ENCODE data around the gene CEP350.

CEP350 gene, protein sequence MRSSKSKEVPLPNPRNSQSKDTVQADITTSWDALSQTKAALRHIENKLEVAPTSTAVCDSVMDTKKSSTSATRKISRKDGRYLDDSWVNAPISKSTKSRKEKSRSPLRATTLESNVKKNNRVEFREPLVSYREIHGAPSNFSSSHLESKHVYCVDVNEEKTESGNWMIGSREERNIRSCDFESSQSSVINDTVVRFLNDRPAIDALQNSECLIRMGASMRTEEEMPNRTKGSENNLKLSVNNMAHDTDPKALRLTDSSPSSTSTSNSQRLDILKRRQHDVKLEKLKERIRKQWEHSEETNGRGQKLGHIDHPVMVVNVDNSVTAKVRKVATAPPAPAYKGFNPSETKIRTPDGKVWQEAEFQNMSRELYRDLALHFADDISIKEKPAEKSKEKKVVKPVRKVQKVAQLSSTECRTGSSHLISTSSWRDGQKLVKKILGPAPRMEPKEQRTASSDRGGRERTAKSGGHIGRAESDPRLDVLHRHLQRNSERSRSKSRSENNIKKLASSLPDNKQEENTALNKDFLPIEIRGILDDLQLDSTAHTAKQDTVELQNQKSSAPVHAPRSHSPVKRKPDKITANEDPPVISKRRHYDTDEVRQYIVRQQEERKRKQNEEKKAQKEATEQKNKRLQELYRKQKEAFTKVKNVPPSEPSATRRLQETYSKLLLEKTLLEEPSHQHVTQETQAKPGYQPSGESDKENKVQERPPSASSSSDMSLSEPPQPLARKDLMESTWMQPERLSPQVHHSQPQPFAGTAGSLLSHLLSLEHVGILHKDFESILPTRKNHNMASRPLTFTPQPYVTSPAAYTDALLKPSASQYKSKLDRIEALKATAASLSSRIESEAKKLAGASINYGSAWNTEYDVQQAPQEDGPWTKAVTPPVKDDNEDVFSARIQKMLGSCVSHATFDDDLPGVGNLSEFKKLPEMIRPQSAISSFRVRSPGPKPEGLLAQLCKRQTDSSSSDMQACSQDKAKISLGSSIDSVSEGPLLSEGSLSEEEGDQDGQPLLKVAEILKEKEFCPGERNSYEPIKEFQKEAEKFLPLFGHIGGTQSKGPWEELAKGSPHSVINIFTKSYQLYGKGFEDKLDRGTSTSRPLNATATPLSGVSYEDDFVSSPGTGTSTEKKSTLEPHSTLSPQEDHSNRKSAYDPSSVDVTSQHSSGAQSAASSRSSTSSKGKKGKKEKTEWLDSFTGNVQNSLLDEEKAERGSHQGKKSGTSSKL (N-terminal part only)

DNA sequence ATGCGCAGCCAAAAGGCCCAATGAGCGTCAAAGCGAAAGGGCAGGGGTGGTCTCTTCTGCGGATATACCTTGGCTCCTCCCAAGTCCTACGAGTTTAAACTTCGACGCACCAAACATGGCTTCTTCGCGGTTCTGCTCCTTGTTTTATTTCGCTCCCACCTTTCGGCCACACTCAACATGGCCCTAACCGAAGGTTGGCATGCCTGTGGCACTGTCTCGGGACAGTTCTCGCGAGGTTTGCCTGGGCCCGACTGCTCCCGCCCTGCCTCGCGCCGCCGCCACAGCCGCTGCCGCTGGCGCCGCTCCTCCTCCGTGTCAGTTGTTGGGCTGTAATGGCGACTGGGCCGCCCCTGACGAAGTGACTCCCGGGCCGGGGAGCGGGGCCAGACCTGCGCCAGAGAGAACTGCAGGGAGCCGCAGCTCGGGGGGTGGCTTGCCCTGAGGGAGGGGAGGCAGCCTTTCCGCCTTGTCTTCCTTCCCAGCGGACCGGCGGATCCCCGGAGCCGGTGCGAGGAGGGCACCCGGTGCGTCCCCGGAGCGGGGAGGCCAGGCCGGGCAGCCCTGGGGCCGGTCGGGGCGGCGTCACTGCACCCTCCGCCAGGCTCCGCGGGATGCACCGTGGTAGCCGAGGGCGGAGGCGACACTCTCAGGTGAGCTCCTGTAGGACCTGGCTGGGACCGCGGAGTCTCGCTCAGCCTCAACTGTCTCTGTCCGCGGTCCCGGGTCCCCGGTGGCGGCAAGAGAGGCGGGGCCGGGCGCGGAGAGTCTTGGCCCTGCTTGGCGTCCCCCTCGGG is at the start of gene CEP350:
TSS of gene CEP350 (plus strand) at position 318 of the 794 bp plus-strand sequence. CDS start 31,372 bp downstream, outside the sequence.
- DNase-seq: peak; percentile 96

DNA sequence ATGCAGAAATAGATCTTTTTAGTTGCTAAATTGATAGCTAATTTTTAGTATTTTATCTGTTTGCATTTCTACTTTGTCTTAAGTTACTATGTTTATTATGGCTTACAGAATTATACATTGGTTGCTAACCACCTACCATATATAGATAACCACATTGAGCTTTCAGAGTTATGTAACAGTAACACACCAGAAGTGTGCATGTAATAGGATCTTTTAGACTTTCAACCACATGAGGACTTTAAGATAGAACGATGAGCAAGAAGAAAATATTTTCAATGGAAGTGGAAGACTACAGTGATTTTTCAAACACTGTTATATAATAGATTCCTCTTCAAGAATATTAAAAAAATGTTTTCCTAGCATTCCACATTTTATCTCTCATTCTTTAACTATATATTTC is 43.7 kb upstream of the CEP350 start:
- DNase-seq: no peak

DNA sequence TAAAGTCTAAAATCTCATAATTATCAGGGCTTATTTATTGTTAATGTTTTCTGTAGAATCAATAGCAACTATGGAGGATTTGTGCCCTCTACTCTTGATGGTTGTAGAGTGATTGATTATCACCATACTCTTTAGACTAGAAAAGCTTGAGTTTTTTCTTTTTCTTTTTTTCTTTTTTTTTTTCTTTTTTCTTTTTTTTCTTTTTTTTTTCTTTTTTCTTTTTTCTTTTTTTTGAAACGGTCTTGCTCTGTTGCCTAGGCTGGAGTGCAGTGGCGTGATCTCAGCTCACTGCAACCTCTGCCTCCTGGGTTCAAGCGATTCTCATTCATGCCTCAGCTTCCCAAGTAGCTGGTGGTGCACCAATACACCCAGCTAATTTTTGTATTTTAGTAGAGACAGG is 42.8 kb upstream of the CEP350 start:
- DNase-seq: no peak

DNA sequence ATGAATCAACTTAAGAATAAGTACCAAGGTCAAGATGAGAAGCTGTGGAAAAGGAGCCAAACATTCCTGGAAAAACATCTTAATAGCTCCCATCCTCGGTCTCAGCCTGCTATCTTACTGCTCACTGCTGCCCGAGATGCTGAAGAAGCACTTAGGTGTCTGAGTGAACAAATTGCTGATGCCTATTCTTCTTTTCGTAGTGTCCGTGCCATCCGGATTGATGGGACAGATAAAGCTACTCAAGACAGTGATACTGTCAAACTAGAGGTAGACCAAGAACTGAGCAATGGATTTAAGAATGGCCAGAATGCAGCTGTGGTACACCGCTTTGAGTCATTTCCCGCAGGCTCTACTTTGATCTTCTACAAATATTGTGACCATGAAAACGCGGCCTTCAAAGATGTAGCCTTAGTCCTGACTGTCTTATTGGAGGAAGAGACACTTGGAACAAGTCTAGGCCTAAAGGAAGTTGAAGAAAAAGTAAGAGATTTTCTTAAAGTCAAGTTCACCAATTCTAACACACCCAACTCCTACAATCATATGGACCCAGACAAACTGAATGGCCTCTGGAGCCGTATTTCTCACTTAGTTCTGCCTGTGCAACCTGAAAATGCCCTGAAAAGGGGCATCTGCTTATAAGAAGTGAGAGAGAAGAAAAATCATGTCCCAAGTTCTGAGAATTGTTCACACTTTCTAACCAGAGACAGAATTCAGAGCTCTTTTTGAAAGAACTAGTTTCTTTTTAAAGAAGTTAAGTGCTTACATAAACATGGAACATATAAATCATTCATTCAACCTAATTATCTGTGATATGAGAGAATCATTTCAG is 36.8 kb upstream of the CEP350 start:
- no peak for DNase-seq

DNA sequence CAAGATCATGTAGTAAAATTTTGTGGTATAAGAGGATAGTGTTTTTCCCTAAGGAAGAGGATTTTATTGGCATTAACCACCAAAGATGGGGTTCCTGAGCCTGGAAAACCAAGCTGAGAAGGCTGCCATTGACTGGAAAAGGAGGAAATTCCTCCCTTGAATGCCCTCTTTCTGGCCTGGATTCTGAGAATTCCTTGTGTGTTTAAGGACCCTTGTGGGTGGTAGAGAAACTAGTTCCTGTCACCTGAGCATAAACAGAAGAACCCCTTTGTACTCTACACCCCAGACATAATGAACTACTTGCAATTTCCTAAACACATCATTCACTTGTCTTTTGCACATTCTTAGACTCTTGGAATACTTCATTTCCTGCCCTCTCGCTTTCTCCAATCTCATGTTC is 33.1 kb upstream of the CEP350 start:
- DNase-seq: no peak

DNA sequence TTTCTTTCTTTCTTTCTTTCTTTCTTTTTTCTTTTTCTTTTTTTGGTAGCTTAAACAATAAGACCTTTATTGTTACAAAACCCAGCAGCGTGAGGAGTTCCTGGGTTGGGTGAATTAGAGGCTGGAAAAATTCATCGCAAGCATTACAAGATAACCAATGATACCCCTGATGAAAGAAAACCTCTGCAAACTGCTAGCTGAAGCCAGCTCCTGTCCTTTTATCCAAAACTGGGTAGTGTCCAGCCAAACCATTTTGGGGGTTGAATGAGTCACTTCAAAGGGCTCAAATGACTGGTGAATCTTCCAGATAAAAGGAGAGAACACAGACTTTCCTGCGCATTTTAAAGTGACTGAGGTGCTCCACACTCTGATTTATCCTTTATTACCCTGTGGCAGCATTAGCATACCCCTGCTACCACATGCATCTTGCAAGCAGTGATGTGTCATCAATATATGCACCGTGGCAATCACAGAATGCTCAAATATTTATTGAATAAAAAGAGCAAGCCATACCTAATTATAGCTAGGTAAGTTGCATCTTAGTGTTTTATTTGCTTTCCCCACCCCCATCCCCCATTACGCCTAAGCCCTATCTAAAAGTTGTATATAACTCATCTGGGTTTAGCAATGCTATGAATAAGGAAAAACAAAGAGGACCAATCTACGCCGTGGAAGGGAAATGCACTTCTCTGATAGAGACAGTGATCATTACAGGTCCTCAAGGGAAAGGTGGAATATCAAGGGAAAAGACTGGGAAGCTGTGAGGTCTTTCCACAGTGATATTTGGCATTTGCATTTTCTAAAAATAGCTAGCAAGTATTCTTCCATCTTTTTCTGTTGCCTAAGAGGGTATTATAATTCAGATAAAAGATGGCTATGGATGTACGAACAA is 32.4 kb upstream of the CEP350 start:
- DNase-seq: no peak

DNA sequence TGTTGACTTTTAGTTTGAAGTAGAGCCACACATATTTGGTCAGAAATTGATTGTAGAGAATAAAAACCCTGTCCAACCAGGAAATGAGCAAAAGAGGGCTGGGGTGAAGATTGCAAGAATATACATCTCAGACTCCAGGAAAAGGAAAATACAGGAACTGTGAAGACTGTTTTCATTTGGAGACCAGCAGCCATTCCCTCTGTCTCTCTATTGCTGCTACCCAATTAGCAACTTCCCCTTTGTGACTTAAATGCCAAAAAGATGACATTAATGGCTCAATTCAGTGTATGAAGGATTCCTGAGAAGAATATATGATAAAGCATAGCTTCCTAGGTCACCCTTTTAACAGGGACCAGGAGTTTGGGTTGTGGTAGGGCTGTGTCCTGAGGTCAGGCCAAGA is 31.6 kb upstream of the CEP350 start:
- no peak for DNase-seq

DNA sequence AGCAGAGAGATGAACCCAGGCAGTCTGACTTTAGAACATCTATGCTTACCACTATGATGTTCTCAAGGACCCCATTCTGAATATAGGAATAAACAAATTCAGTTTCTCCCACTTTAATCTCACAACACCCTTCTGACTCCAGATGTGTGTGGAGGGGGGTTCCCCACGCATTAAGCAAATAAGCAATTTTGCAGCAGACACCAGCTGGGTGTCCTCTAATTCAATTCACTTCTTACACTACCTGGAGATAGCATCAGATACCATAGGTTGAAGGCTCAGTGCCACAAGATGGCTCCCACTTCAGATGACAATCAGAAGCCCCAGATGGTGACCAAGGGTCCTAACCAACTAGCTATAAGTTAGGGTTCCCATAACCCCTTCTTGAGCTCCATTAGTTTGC is 30.3 kb upstream of the CEP350 start:
- no peak for DNase-seq

DNA sequence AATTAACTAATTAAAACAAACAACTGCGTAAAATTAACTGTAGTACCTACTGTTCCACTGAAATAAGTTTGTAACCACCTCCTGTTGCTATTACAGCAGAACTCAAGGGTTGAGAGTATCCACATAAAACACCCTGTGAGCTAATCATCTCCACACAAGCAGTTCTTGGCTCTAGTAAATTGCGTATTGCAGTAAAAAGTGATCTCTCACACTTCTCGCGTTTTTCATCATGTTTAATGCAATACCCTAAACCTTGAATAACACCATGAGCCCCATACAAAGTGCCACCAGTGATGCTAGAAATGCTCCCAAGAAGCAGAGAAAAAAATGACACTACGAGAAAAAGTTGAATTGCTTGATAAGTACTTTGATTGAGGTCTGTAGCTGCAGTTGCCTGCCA is 29.3 kb upstream of the CEP350 start:
- no peak for DNase-seq

DNA sequence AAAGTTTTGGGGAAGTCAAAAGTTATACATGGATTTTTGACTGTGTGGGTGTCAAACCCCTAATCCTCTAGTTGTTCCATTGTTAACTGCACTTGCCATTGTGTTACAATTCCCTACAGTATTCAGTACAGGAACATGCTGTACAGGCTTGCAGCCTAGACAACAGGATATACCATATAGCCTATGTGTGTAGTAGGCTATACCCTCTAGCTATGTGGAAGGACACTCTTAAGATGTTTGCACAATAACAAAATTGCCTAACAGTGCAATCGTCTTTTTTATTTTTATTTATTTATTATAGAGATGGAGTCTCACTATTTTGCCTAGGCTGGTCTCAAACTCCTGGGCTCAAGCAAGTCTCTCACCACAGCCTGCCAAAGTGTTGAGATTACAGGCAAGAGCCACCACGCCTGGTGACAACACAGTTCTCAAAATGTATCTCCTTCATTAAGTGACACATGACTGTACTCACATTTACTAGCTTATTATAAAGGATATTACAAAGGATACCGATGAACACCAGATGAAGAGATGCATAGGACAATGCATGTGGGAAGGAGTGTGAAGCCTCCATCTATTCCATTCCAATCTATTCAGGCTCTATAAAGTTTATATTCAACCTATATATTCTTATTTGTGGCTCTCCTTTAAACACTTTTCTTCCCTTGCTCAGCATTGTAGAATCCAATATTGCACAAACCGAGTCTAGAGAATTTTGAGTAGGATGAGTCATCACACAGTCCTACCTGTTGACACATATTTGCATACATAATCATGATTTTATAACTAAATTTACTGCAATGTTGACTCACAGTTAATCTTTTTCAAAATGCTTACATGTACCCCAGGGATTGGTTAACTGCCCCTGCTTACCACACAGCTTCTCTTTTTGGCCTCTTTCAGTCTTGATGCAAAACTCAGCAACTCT is 28.4 kb upstream of the CEP350 start:
- no peak for DNase-seq

DNA sequence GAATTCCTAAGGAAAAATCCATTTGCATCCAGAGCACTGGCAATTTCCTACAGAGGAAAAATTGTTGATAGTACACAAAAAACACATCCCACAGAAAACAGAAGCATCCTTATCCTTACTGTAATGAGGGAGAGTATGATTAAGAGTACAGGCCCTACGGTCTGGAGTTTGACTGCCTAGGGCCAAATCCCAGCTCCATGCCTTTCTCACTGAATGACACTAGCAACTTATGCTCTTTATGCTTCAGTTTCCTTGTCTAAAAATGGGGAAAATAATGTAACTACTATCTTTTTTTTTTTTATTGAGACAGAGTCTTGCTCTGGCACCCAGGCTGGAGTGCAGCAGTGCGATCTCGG is 27.8 kb upstream of the CEP350 start:
- no peak for DNase-seq

DNA sequence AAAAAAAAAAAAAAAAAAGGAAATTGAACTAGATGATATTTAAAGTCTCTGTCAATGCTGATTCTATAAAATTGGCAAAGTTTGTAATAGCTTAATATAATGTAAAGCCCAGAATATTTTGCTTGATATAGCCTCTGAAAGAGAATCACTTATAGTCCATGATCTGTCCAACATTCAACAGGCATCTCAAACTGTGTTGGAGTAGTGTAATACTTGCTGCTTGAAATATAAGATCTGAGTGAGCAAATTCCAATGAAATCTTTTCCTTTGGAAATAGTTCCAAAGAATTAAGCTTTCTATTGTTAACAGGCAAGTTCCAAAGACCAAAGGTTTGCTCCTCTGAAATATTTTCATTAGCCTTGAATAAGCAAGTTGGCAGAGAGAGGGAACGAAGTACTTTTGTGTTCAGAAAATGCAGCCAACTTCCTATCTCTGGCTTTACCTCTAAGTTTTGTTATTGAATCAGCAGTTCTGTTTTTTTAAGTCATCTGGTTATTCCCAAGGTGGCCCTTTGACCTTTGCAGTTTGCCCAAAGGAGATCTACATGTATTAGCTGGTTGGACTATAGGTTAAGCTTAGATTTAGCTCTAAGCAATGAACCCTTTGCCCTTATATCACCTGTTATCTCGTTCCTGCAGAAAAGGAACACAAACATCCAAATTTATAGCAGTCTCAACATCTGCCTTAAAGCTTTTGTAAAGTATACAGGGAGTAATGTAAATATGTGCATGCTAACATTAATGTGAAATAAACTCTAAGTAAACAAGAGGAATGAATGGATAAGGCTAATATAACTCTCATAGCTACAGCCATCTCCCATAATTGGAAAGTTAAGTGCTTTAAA is 24.4 kb upstream of the CEP350 start:
- DNase-seq: no peak

DNA sequence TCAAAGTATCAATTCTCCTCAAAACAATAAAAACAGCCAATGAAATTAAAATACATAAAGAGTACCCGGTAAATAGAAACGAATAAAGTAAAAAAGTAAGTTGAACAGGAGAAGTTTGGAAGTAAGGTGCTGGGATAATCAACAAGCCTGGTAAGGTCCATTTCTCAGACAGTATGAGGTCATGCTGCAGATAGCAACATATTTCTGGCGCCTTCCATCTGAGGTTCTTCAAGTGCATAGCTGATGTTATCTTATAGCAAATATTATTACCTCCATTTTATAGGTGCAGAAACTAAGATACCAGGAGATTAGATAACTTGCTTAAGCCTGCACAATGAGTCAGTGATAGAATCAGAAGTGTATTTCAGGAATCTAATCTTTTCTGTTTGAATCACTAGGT is 23.7 kb upstream of the CEP350 start:
- no peak for DNase-seq

DNA sequence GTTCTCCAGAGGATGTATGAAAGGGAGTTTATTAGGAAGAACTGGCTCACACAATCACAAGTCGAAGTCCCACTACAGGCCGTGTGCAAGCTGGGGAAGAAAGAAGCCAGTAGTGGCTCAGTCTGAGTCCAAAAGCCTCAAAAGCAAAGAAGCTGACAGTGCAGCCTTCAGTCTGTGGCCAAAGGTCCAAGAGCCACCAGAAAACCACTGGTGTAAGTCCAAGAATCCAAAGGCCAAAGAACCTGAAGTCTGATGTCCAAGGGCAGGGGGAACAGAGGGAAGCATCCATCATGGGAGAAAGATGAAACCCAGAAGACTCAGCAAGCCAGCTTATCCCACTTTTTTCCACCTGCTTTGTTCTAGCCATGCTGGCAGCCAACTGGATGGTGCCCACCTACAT is 21.4 kb upstream of the CEP350 start:
- DNase-seq: no peak

DNA sequence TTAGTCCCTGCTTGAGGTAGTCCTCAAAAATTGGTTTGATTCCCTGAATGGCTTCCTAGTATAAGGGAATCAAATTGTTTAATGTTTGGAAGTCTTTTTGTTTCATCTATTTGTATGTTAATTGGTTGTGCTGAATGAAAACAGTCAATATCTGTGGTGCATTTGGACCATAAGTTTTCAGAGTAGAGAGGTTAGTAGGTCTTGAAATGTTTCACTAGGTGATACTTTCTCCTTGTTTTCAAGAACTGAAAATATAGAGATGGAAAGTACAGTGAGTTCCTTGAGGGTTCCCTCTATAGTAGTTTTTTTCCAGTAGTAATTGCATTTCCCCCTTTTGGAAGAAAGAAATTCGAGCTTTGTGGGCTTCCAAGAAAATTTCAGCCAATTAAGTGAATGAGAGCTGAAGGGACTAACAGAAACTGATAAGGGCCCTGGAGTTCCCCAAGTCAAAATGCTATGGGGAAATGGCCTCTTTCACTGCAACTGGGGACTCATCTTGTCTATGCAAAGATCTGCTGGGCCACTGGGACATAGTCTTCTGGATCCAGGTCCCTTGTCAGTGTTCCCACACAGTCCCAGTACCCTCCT is 18.6 kb upstream of the CEP350 start:
- DNase-seq: no peak

DNA sequence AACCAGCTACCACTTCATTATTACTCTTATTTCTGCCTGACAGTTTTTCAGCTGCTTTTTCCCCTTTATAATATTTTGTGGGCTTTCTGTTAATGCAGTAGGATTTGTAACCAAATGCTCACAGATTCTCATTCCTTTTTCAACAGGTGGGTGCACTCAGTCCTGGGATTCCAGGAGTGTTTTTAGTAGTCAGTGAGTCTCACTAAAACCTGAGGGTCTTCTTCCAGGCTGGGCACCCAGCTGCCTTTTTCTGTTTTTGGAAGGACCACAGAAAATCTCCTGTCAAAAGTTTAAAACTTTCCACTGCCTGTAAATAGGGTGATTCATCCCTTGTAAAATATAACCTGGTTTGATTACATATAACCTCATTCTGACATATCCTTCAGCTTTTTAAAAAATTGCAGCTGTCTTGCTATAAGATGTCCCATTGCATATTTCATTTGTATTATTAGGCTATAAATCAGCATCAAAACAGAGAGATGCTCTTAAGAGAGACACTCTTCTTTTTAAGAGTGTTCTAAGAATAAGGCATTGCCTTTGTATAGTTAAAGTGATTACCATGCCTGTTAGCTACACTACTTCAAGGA is 16.8 kb upstream of the CEP350 start:
- DNase-seq: no peak

DNA sequence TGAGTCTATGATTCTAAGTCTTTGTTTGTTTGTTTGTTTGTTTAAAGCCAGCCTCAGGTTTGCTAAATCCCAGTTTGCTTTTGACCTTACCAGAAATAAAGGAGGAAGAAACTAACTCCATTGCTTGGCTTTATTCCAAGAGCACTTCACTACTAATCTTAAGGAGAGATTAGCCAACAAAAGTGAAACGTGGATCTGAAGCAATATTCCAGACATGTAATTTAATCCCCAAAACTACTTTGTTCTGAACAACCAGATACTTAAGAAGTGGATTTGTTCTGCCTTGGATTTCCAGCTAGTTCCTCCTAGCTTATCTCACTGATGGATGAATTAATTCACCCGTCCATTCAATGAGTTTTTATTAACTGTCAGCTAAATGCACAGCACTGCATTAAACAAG is 15.9 kb upstream of the CEP350 start:
- no peak for DNase-seq

DNA sequence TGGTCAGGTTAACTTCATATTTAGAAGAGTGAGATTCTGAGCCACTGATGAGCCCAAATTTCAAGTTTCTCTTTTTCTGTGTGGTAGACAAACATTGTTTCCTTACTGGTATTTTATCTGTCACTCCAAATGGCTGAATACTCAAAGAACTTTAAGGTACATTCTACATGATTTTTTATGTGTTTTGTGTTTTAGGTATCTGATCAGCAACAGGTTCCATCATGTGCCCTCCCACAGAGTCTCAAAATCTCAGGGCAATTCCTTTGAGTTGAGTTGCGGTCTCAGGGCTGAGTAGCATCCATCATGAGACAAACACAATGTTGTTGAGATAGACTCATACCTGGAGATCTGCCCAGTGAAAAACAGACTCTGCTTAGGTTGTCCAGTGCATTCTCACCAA is 14.7 kb upstream of the CEP350 start:
- DNase-seq: no peak

Data from NCI-H2171 (cell line).